Lower lobe of right lung (tissue), 2 donors: ENCODE data around the gene ACTG1. TPM values are rescaled to one million over a fixed set of nuclear protein-coding genes. Genes with fewer than 3 reads are reported as not detected.

Source experiments
- ATAC-seq, 2 donors: fragments of 200-7000 bp; cut with Tn5 transposase; one replicate each; pipeline ENCODE4 v1.9.1; 2020 to 2022; ENCODE audit warnings: mild to moderate bottlenecking in 2 of 2, moderate library complexity in 2 of 2
- DNase-seq: peaks from one replicate; pipeline ENCODE4 v3.0.0-alpha.2; 2020
- H3K27ac ChIP-seq: fragments of 200-600 bp; one replicate; pipeline ENCODE4 v1.8.0; 2022
- H3K27me3 ChIP-seq: fragments of 200-600 bp; one replicate; pipeline ENCODE4 v1.8.0; 2022; ENCODE audit warnings: low read depth
- H3K36me3 ChIP-seq: fragments of 200-600 bp; one replicate; pipeline ENCODE4 v1.8.0; 2022; ENCODE audit warnings: mild to moderate bottlenecking
- H3K4me1 ChIP-seq: fragments of 200-600 bp; one replicate; pipeline ENCODE4 v1.8.0; 2022
- H3K4me3 ChIP-seq: fragments of 200-600 bp; one replicate; pipeline ENCODE4 v1.8.0; 2022; ENCODE audit warnings: mild to moderate bottlenecking
- H3K9me3 ChIP-seq: fragments of 200-600 bp; one replicate; pipeline ENCODE4 v1.8.0; 2022
- CTCF ChIP-seq: fragments of 200-600 bp; IDR thresholded peaks from one replicate; pipeline ENCODE4 v1.8.0; 2022; ENCODE audit warnings: antibody characterized with exemption, mild to moderate bottlenecking
- intact Hi-C: fragments of 100-400 bp; cut with DNase I; formaldehyde crosslinking; loops from one replicate; pipeline ENCODE4 v1.11.0; 2022
- total RNA-seq: library from RNA; stranded (reverse); fragmentation: NEBNext Ultra II Directional; extraction: Animal tissue kit (Norgen Biotek cat#: 25700); gene quantifications from one replicate; pipeline ENCODE4 v1.2.1, GENCODE V29; 2021
- donor health status: DM: no; HTN: yes; CAD: no; lungs with severe emphysema.

The ACTG1 gene
- total RNA-seq, 1 donor from 2014 or later = 1,821 TPM

DNA sequence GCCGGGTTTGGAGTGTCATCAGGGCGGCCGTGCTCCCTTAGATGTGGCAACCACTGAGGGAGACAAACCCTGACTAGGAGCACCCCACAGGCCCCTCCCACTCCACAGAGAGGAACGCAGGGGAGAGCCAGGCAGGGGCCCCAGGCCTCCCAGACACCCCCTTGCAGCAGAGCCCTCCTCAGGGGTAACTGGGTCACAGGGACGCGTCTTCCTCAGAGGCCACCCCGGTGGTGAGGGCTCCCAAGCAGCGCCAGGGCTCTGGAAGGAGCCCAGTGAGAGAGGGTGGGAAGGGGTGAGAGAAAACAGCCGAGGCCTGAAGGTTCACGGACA, 26.9 kb upstream of the ACTG1 start:
- ATAC-seq (no peak), DNase-seq (no peak)
- peaks cover 16% of the 10 kb centered on the region for H3K4me1 ChIP-seq
- H3K27me3 ChIP-seq = peaks cover 24% of the 10 kb centered on the region
- TF ChIP-seq CTCF = no peak
- H3K9me3 ChIP-seq = no peaks in the 10 kb centered on the region
- no peak overlapping the region for H3K27ac ChIP-seq
- no peak overlapping the region for H3K4me3 ChIP-seq
- H3K36me3 ChIP-seq = peaks cover 47% of the 10 kb centered on the region
- intact Hi-C loops = no loop called here

GRCh38 chr17:81538651-81539570, 26.3 kb upstream of the ACTG1 start:
- H3K36me3 ChIP-seq = peaks cover 41% of the 10 kb centered on the region
- peaks cover 16% of the 10 kb centered on the region for H3K4me1 ChIP-seq
- no peak overlapping the region for H3K27ac ChIP-seq
- H3K27me3 ChIP-seq = peaks cover 30% of the 10 kb centered on the region
- intact Hi-C loops = no loop called here
- H3K4me3 ChIP-seq = no peak overlapping the region
- no peaks in the 10 kb centered on the region for H3K9me3 ChIP-seq
- DNase-seq (no peak), ATAC-seq (no peak)
- TF ChIP-seq CTCF = no peak

- DNase-seq (no peak), ATAC-seq (no peak)
- Histone ChIP-seq H3K27ac (no peak overlapping the region), H3K4me1 (peaks cover 16% of the 10 kb centered on the region), H3K9me3 (no peaks in the 10 kb centered on the region), H3K36me3 (peaks cover 33% of the 10 kb centered on the region), H3K4me3 (no peak overlapping the region), H3K27me3 (peaks cover 31% of the 10 kb centered on the region)
- intact Hi-C loops = no loop called here
- no peak for TF ChIP-seq CTCF
Measured at GRCh38 chr17:81537856-81538555, 25.4 kb upstream of the ACTG1 start.

DNA sequence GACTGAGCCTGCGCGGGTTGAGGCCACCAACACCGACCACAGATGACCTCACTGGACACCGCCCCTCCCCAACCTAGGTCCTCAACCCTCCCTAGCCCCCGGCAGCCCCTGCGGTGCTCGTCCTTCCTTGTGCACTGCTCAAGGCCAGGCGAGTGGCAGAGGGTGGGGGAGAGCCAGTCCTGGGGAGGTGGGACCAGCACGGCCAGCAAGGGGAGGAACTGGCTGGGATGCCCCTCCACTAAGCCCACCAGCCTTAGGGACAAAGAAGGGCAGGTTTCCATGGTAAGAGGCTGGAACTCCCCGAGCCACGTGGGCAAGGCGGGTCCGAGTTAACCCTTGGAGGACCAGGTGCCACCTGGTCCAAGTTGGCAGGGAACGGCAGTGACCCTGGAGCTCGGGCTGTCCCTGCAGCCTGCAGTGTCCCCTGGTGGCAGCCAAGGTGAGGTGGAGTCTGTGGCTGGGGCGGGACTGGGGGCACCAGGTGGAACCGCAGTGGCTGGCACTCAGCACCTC, 24.8 kb upstream of the ACTG1 start:
- no peaks in the 10 kb centered on the region for H3K9me3 ChIP-seq
- peaks cover 31% of the 10 kb centered on the region for H3K27me3 ChIP-seq
- DNase-seq (no peak), ATAC-seq (peak; percentile 59 to 65)
- peaks cover 27% of the 10 kb centered on the region for H3K36me3 ChIP-seq
- TF ChIP-seq CTCF = peak; percentile 58
- intact Hi-C loops = no loop called here
- peaks cover 16% of the 10 kb centered on the region for H3K4me1 ChIP-seq
- H3K4me3 ChIP-seq = no peak overlapping the region
- no peak overlapping the region for H3K27ac ChIP-seq

DNA sequence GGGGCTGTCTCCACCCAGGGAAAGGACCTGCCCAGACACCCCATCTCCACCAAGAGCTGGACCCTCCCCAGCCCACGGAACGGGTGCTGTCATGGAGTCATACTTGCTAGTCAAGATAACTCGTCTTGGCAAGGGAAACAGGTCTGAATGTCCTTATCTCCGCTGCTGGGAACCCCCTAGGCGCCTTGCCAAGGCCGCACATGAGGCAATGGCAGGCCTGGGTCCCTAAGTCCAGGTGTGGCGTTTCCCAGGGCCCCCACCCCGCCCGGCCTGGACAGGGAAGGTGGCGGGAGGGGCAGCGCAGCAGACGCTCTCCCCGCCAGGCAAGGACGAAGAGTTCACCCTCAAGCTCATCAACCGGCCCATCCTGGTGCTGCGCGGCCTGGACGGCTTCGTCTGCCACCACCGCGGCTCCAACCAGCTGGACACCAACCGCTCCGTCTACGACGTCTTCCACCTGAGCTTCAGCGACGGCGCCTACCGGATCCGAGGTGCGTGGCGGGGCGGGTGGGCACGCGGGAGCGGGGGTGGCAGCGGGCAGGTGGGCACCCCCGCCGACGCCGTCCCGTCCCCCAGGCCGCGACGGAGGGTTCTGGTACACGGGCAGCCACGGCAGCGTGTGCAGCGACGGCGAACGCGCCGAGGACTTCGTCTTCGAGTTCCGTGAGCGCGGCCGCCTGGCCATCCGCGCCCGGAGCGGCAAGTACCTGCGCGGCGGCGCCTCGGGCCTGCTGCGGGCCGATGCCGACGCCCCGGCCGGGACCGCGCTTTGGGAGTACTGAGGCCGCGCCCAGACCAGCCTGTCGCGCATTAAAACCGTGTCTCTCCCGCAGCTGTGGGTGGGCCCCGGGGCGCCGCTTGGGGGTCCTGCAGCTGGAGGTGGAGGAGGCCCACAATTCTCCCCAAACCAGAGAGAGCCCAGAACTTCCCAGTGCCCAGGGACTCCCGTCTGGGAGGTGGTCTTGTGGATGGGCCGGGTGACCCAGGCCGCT, 24.0 kb upstream of the ACTG1 start:
- Histone ChIP-seq H3K9me3 (no peaks in the 10 kb centered on the region), H3K4me1 (peaks cover 16% of the 10 kb centered on the region), H3K4me3 (no peak overlapping the region), H3K27me3 (peaks cover 31% of the 10 kb centered on the region), H3K27ac (no peak overlapping the region), H3K36me3 (peaks cover 25% of the 10 kb centered on the region)
- no peak for TF ChIP-seq CTCF
- intact Hi-C loops = no loop called here
- DNase-seq = no peak
- peak in 1 of 2 donors; percentile 54 for ATAC-seq
